SK-N-SH treated with all-trans-retinoic acid at 6 μM for 48 hours (cell line): ENCODE measurements around the gene CDON.
"Not testable (repeated sequence)": the region's sequence is repeated elsewhere in the genome, so short reads cannot be mapped to it uniquely, and the experiment has no call there.

ENCODE experiments used
- BACH2 ChIP-seq: fragments of 250-450 bp; sonication (Bioruptor Pico); IDR thresholded peaks from 2 replicates; pipeline ENCODE4 v1.9.0; 2021; ENCODE audit warnings: mild to moderate bottlenecking, borderline replicate concordance
- CSDC2 ChIP-seq: fragments of 250-450 bp; sonication (Bioruptor Pico); IDR thresholded peaks from 2 replicates; pipeline ENCODE4 v1.5.0; 2020; ENCODE audit warnings: mild to moderate bottlenecking, moderate library complexity
- ISL1 ChIP-seq: fragments of 250-450 bp; sonication (Bioruptor Pico); IDR thresholded peaks from 2 replicates; pipeline ENCODE4 v2.1.2; 2022; ENCODE audit warnings: mild to moderate bottlenecking, moderate library complexity
- PATZ1 ChIP-seq: fragments of 250-450 bp; sonication (Bioruptor Pico); IDR thresholded peaks from 2 replicates; pipeline ENCODE4 v1.8.0; 2020; ENCODE audit warnings: mild to moderate bottlenecking, moderate library complexity, borderline replicate concordance
- RARB ChIP-seq: fragments of 250-450 bp; sonication (Bioruptor Pico); IDR thresholded peaks from 2 replicates; pipeline ENCODE4 v1.8.0; 2021; ENCODE audit warnings: mild to moderate bottlenecking, moderate library complexity
- SNAI2 ChIP-seq: fragments of 250-450 bp; sonication (Bioruptor Pico); IDR thresholded peaks from 2 replicates; pipeline ENCODE4 v1.5.0; 2020; ENCODE audit warnings: mild to moderate bottlenecking, moderate library complexity
- TCF4 ChIP-seq: fragments of 250-450 bp; sonication (Bioruptor Pico); IDR thresholded peaks from 2 replicates; pipeline ENCODE4 v1.8.0; 2021; ENCODE audit warnings: mild to moderate bottlenecking, moderate library complexity, borderline replicate concordance
- ZC3H10 ChIP-seq: fragments of 250-450 bp; sonication (Bioruptor Pico); IDR thresholded peaks from 2 replicates; pipeline ENCODE4 v1.5.1; 2021; ENCODE audit warnings: mild to moderate bottlenecking, moderate library complexity
- ZFP30 ChIP-seq: fragments of 450-650 bp; formaldehyde crosslinking; IDR thresholded peaks from 2 replicates; pipeline ENCODE4 v1.5.0; 2022; ENCODE audit warnings: mild to moderate bottlenecking, moderate library complexity
- ZNF565 ChIP-seq: fragments of 450-650 bp; formaldehyde crosslinking; conservative IDR thresholded peaks from 2 replicates; pipeline ENCODE4 v1.5.0; 2020; ENCODE audit warnings: low read depth, mild to moderate bottlenecking, moderate library complexity
- TF ChIP-seq, protein P1 (sequence below): fragments of 250-450 bp; sonication (Bioruptor Pico); IDR thresholded peaks from 2 replicates; pipeline ENCODE4 v1.5.1; 2020; ENCODE audit warnings: low read depth, mild to moderate bottlenecking, moderate library complexity

DNA sequence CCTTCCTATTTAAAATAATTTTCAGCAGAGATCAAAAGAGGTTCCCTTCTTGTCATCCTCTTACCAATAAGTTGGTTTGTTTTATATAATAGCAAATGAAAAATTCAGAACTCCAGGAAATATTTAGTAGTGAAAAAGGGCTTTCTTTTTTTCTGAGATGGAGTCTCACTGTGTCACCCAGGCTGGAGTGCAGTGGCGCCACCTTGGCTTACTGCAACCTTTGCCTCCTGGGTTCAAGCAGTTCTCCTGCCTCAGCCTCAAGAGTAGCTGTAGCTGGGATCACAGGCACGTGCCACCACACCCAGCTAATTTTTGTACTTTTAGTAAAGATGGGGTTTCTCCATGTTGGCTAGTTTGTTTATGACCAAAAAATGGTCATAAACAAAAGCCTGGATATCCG, 148.1 kb downstream of the CDON start:
- not testable (repeated sequence) for TF ChIP-seq ZC3H10 (CRISPR knock-in tag); ZFP30 (CRISPR knock-in tag); SNAI2 (CRISPR knock-in tag); TCF4 (CRISPR knock-in tag); ZNF565 (CRISPR knock-in tag); RARB (CRISPR knock-in tag); ISL1 (CRISPR knock-in tag); PATZ1 (CRISPR knock-in tag); BACH2; CSDC2 (CRISPR knock-in tag)
- TF ChIP-seq, protein P1, sequence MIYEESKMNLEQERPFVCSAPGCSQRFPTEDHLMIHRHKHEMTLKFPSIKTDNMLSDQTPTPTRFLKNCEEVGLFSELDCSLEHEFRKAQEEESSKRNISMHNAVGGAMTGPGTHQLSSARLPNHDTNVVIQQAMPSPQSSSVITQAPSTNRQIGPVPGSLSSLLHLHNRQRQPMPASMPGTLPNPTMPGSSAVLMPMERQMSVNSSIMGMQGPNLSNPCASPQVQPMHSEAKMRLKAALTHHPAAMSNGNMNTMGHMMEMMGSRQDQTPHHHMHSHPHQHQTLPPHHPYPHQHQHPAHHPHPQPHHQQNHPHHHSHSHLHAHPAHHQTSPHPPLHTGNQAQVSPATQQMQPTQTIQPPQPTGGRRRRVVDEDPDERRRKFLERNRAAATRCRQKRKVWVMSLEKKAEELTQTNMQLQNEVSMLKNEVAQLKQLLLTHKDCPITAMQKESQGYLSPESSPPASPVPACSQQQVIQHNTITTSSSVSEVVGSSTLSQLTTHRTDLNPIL (CRISPR knock-in tag): not testable (repeated sequence)
